Activated T-cell treated with anti-CD3 and anti-CD28 coated beads for 4 hours (primary cell): Measurements from ENCODE around the gene NMS.
"Not testable (repeated sequence)": the region's sequence is repeated elsewhere in the genome, so short reads cannot be mapped to it uniquely, and the experiment has no call there.

Experiments
- DNase-seq: peaks from one replicate; pipeline ENCODE4 v3.0.0-alpha.2; 2020

Gene NMS

GRCh38 chr2:100470182-100470581 lies at the start of gene NMS:
Gene NMS (plus strand): TSS chr2:100470482. CDS start chr2:100470489, 7 bp downstream.
- DNase-seq = no peak

GRCh38 chr2:100422320-100423055 lies 47.8 kb upstream of the NMS start:
- DNase-seq = no peak

- no peak for DNase-seq
Measured at GRCh38 chr2:100423631-100424030, 46.7 kb upstream of the NMS start.

GRCh38 chr2:100424277-100424875 lies 45.9 kb upstream of the NMS start:
- no peak for DNase-seq

- DNase-seq = no peak
Measured at GRCh38 chr2:100425107-100425506, 45.2 kb upstream of the NMS start.

GRCh38 chr2:100425573-100426383 lies 44.5 kb upstream of the NMS start:
- DNase-seq = no peak

- DNase-seq = no peak
Measured at GRCh38 chr2:100426384-100426720, 43.9 kb upstream of the NMS start.

- no peak for DNase-seq
Measured at GRCh38 chr2:100427111-100427510, 43.2 kb upstream of the NMS start.

- DNase-seq = peak; percentile 65
Measured at GRCh38 chr2:100427627-100428258, 42.5 kb upstream of the NMS start.

- no peak for DNase-seq
Measured at GRCh38 chr2:100429726-100430125, 40.6 kb upstream of the NMS start.

- no peak for DNase-seq
Measured at GRCh38 chr2:100437751-100438150, 32.5 kb upstream of the NMS start.

- DNase-seq = no peak
Measured at GRCh38 chr2:100446696-100447095, 23.6 kb upstream of the NMS start.

- DNase-seq = peak; percentile 2
Measured at GRCh38 chr2:100451092-100451491, 19.2 kb upstream of the NMS start.

- DNase-seq = no peak
Measured at GRCh38 chr2:100451734-100452133, 18.5 kb upstream of the NMS start.

- DNase-seq = no peak
Measured at GRCh38 chr2:100453853-100454252, 16.4 kb upstream of the NMS start.

GRCh38 chr2:100456357-100456756 lies 13.9 kb upstream of the NMS start:
- not testable (repeated sequence) for DNase-seq

- no peak for DNase-seq
Measured at GRCh38 chr2:100460904-100461530, 9.3 kb upstream of the NMS start.

GRCh38 chr2:100470898-100471514 lies 724 bp downstream of the NMS start:
- no peak for DNase-seq

GRCh38 chr2:100476606-100477005 lies 6.3 kb downstream of the NMS start:
- DNase-seq = no peak

GRCh38 chr2:100482741-100483140 lies 12.5 kb downstream of the NMS start:
- no peak for DNase-seq

GRCh38 chr2:100483895-100484294 lies 13.6 kb downstream of the NMS start:
- DNase-seq = no peak

GRCh38 chr2:100484390-100484789 lies 14.1 kb downstream of the NMS start:
- DNase-seq = no peak

GRCh38 chr2:100485396-100485795 lies 15.1 kb downstream of the NMS start:
- DNase-seq = no peak
